Naive thymus-derived CD4-positive, alpha-beta T cell (primary cell): ENCODE data around the gene UVRAG. TPM values are rescaled to one million over a fixed set of nuclear protein-coding genes. Genes with fewer than 3 reads are reported as not detected.
"Not testable (repeated sequence)": the region's sequence is repeated elsewhere in the genome, so short reads cannot be mapped to it uniquely, and the experiment has no call there.

ENCODE experiments used
- ATAC-seq: fragments of 150-1000 bp; cut with Tn5 transposase; 2 replicates; pipeline ENCODE4 v1.10.0; 2021; ENCODE audit warnings: mild to moderate bottlenecking, moderate library complexity
- CTCF ChIA-PET: fragments of 350-600 bp; sonication (Branson Sonifier 250); formaldehyde crosslinking; loops from one replicate; lab custom pipeline; 2021; ENCODE audit warnings: antibody characterized with exemption; lab: Charles Lee
- POLR2A ChIA-PET: fragments of 350-600 bp; sonication (Branson Sonifier 250); formaldehyde crosslinking; loops from one replicate; lab custom pipeline; 2021; ENCODE audit warnings: antibody characterized with exemption, inconsistent platforms; lab: Charles Lee
- DNase-seq, 9 donors: peaks; one replicate each; pipeline versions ENCODE4 v3.0.0 to v3.0.0-alpha.2; 2020 to 2022; ENCODE audit warnings: mixed read lengths in 1 of 9
- H3K27ac ChIP-seq: one replicate; pipeline ENCODE4 v1.7.0; 2013; ENCODE audit warnings: mild to moderate bottlenecking, low read depth, low read length, moderate library complexity
- H3K27me3 ChIP-seq, 2 donors: one replicate each; pipeline ENCODE4 v1.7.0; 2013; ENCODE audit warnings: low read length in 2 of 2, mild to moderate bottlenecking in 2 of 2, moderate library complexity in 2 of 2; ENCODE audit not compliant: control insufficient read depth in 2 of 2, insufficient read depth in 2 of 2
- H3K36me3 ChIP-seq, 3 experiments: 1 replicate in 2 of 3; 2 replicates in 1 of 3; pipeline ENCODE4 v1.7.0; 2013; ENCODE audit warnings: low read length in 3 of 3, mild to moderate bottlenecking in 3 of 3, moderate library complexity in 1 of 3; ENCODE audit not compliant: insufficient read depth in 3 of 3, control insufficient read depth in 2 of 3
- H3K4me1 ChIP-seq, 2 donors: one replicate each; pipeline ENCODE4 v1.7.0; 2013; ENCODE audit warnings: low read length in 2 of 2, mild to moderate bottlenecking in 2 of 2, moderate library complexity in 1 of 2; ENCODE audit not compliant: control insufficient read depth in 2 of 2, insufficient read depth in 2 of 2
- H3K4me3 ChIP-seq: 2 replicates; pipeline ENCODE4 v1.7.0; 2013; ENCODE audit warnings: mild to moderate bottlenecking, low read length
- H3K9me3 ChIP-seq, 3 experiments: 1 replicate in 2 of 3; 2 replicates in 1 of 3; pipeline ENCODE4 v1.7.0; 2013; ENCODE audit warnings: low read length in 3 of 3; ENCODE audit not compliant: control insufficient read depth in 2 of 3
- H3K27ac Mint-ChIP-seq, 9 donors: one replicate each; pipeline ENCODE4 v1.8.0; 2020 to 2022; ENCODE audit warnings: mixed read lengths in 9 of 9, mild to moderate bottlenecking in 8 of 9, moderate library complexity in 5 of 9, inconsistent platforms in 2 of 9
- H3K27me3 Mint-ChIP-seq, 5 donors: one replicate each; pipeline ENCODE4 v1.8.0; 2021 to 2022; ENCODE audit warnings: mixed read lengths in 5 of 5, mild to moderate bottlenecking in 1 of 5
- H3K36me3 Mint-ChIP-seq, 5 donors: one replicate each; pipeline ENCODE4 v1.8.0; 2020 to 2022; ENCODE audit warnings: mixed read lengths in 5 of 5, mild to moderate bottlenecking in 3 of 5, inconsistent platforms in 1 of 5
- H3K4me1 Mint-ChIP-seq, 7 donors: one replicate each; pipeline ENCODE4 v1.8.0; 2020 to 2022; ENCODE audit warnings: mixed read lengths in 7 of 7, mild to moderate bottlenecking in 3 of 7, inconsistent platforms in 1 of 7
- H3K4me3 Mint-ChIP-seq, 10 donors: one replicate each; pipeline ENCODE4 v1.8.0; 2020 to 2022; ENCODE audit warnings: mild to moderate bottlenecking in 10 of 10, mixed read lengths in 10 of 10, moderate library complexity in 6 of 10, inconsistent platforms in 2 of 10
- H3K9me3 Mint-ChIP-seq, 11 donors: one replicate each; pipeline ENCODE4 v1.8.0; 2020 to 2022; ENCODE audit warnings: mixed read lengths in 11 of 11, mild to moderate bottlenecking in 4 of 11, inconsistent platforms in 1 of 11, moderate library complexity in 1 of 11
- intact Hi-C, 2 donors: fragments of 100-400 bp; cut with micrococcal nuclease; formaldehyde crosslinking; loops; one replicate each; pipeline ENCODE4 v1.15.1; 2023
- polyA plus RNA-seq, 2 donors: library from polyadenylated mRNA; unstranded; fragments of 300-500 nt; fragmentation: Illumina TruSeq; gene quantifications; one replicate each; pipeline ENCODE4 v1.2.3, GENCODE V29; 2021
- total RNA-seq, 6 experiments: library from RNA in 5 of 6; stranded (reverse) in 5 of 6; gene quantifications; 1 replicate in 5 of 6; 2 replicates in 1 of 6; pipeline ENCODE4 v1.2.3 and lab custom pipeline; 2021 to 2026

The UVRAG gene
- total and polyA plus RNA-seq, 7 experiments from 2014 or later = 12.3 to 46.1 (median 24.6) TPM

GRCh38 chr11:75979075-75979474 lies 164.1 kb downstream of the UVRAG start:
- H3K27me3 ChIP-seq, CTCF ChIA-PET, H3K27me3 Mint-ChIP-seq, ATAC-seq, DNase-seq, H3K36me3 ChIP-seq, H3K9me3 Mint-ChIP-seq, H3K27ac Mint-ChIP-seq, H3K27ac ChIP-seq, H3K4me3 ChIP-seq, H3K4me1 ChIP-seq, POLR2A ChIA-PET, intact Hi-C loops, H3K9me3 ChIP-seq: not testable (repeated sequence)
- H3K36me3 Mint-ChIP-seq = peaks cover 3 to 41% (median 26%) of the 10 kb centered on the region in 5 donors
- H3K4me1 Mint-ChIP-seq = peaks cover 3 to 48% (median 27%) of the 10 kb centered on the region in 7 donors
- H3K4me3 Mint-ChIP-seq = peak overlapping the region in 1 of 10 donors; percentile 29

DNA sequence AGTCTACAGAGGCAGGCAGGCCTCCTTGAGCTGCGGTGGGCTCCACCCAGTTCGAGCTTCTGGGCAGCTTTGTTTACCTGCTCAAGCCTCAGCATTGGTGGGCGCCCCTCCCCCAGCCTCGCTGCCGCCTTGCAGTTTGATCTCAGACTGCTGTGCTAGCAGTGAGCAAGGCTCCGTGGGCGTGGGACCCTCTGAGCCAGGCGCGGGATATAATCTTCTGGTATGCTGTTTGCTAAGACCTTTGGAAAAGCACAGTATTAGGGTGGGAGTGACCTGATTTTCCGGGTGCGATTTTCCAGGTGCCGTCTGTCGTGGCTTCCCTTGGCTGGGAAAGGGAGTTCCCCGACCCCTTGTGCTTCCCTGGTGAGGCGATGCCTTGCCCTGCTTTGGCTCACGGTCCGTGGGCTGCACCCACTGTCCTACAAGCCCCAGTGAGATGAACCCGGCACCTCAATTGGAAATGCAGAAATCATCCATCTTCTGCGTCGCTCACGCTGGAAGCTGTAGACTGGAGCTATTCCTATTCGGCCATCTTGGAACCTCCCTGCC lies 164.5 kb downstream of the UVRAG start:
- DNase-seq = peak in 3 of 9 donors; percentile 3 to 13 (median 7)
- peaks cover 3 to 48% (median 27%) of the 10 kb centered on the region in 7 donors for H3K4me1 Mint-ChIP-seq
- peaks cover 3 to 45% (median 31%) of the 10 kb centered on the region in 5 donors for H3K36me3 Mint-ChIP-seq
- peak overlapping the region in 1 of 9 donors; percentile 54 for H3K27ac Mint-ChIP-seq
- H3K27me3 ChIP-seq, H3K27me3 Mint-ChIP-seq, H3K9me3 ChIP-seq, H3K4me1 ChIP-seq, intact Hi-C loops, CTCF ChIA-PET, H3K9me3 Mint-ChIP-seq, H3K27ac ChIP-seq, H3K4me3 ChIP-seq, ATAC-seq: not testable (repeated sequence)
- POLR2A ChIA-PET = interaction anchor here (0.7 kb wide), 1 partner anchor 1335 kb away, joined by 4 read pairs; no protein-coding TSS in a partner anchor
- peaks cover 0 to 13% (median 0%) of the 10 kb centered on the region in 3 experiments for H3K36me3 ChIP-seq
- H3K4me3 Mint-ChIP-seq = peak overlapping the region in 3 of 10 donors; percentile 25 to 53 (median 30)

DNA sequence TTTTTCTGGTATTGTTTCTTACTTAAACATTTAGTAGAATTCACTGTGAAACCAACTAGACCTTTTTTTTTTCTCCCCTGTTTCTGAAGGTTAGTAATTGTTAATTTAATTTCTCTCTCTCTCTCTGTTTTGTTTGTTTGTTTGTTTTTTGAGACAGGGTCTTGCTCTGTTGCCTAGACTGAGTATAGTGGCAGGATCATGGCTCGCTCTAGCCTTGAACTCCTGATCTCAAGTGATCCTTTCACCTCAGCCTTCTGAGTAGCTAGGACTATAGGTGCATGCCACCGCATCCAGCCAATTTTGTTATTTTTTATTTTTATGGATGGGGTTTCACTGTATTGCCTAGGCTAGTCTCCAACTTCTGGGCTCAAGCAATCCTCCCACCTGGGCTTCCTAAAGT lies 165.0 kb downstream of the UVRAG start:
- ATAC-seq (no peak), DNase-seq (no peak)
- Mint-ChIP-seq H3K9me3 (peaks cover 0 to 4% (median 0%) of the 10 kb centered on the region in 11 donors), H3K27ac (peak overlapping the region in 1 of 9 donors; percentile 54), H3K4me3 (peak overlapping the region in 2 of 10 donors; percentile 25 to 30), H3K27me3 (no peaks in the 10 kb centered on the region), H3K4me1 (peaks cover 3 to 48% (median 27%) of the 10 kb centered on the region in 7 donors), H3K36me3 (peaks cover 3 to 49% (median 34%) of the 10 kb centered on the region in 5 donors)
- H3K36me3 ChIP-seq = peaks cover 0 to 14% (median 0%) of the 10 kb centered on the region in 3 experiments
- no peak overlapping the region for H3K4me3 ChIP-seq
- CTCF ChIA-PET = no interaction called here
- H3K27ac ChIP-seq = no peak overlapping the region
- no peaks in the 10 kb centered on the region for H3K27me3 ChIP-seq
- POLR2A ChIA-PET = interaction anchor here (0.7 kb wide), 1 partner anchor 1335 kb away, joined by 4 read pairs; no protein-coding TSS in a partner anchor
- H3K4me1 ChIP-seq = no peaks in the 10 kb centered on the region
- H3K9me3 ChIP-seq = no peaks in the 10 kb centered on the region
- intact Hi-C loops = no loop called here

DNA sequence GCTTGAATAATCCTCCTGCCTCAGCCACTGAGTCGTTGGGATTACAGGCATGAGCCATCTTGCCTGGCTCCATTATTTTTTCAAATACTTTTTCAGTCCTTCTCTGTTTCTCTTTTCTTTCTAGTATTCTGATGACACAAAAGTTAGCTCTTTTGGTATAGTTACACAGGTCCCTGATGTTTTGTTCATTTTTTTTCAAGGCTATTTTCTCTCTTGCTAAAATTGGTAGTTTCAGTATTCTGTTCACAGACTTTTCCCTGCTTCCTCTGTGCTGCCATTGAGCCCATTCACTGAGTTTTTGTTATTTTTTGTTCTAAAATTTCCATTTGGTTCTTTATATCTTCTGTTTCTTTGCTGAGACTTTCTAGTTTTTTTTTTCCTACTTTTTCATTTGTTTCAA lies 166.5 kb downstream of the UVRAG start:
- Mint-ChIP-seq H3K27me3 (no peaks in the 10 kb centered on the region), H3K36me3 (peaks cover 3 to 50% (median 34%) of the 10 kb centered on the region in 5 donors), H3K4me1 (peaks cover 3 to 39% (median 19%) of the 10 kb centered on the region in 7 donors), H3K9me3 (no peaks in the 10 kb centered on the region), H3K27ac (peak overlapping the region in 1 of 9 donors; percentile 51), H3K4me3 (peak overlapping the region in 1 of 10 donors; percentile 5)
- H3K4me1 ChIP-seq = no peaks in the 10 kb centered on the region
- ATAC-seq = no peak
- H3K27ac ChIP-seq = no peak overlapping the region
- DNase-seq = no peak
- H3K27me3 ChIP-seq = no peaks in the 10 kb centered on the region
- no peak overlapping the region for H3K4me3 ChIP-seq
- intact Hi-C loops = no loop called here
- ChIA-PET CTCF (no interaction called here), POLR2A (no interaction called here)
- no peaks in the 10 kb centered on the region for H3K9me3 ChIP-seq
- peaks cover 0 to 14% (median 0%) of the 10 kb centered on the region in 3 experiments for H3K36me3 ChIP-seq

- DNase-seq (no peak), ATAC-seq (no peak)
- H3K27ac ChIP-seq = no peak overlapping the region
- Mint-ChIP-seq H3K4me3 (no peak overlapping the region), H3K27ac (no peak overlapping the region), H3K27me3 (no peaks in the 10 kb centered on the region), H3K4me1 (peaks cover 3 to 31% (median 11%) of the 10 kb centered on the region in 7 donors), H3K36me3 (peaks cover 3 to 58% (median 36%) of the 10 kb centered on the region in 5 donors), H3K9me3 (peaks cover 0 to 1% (median 0%) of the 10 kb centered on the region in 11 donors)
- POLR2A ChIA-PET = no interaction called here
- intact Hi-C loops = no loop called here
- H3K4me1 ChIP-seq = no peaks in the 10 kb centered on the region
- peaks cover 0 to 14% (median 0%) of the 10 kb centered on the region in 3 experiments for H3K36me3 ChIP-seq
- H3K4me3 ChIP-seq = no peak overlapping the region
- no peaks in the 10 kb centered on the region for H3K27me3 ChIP-seq
- CTCF ChIA-PET = no interaction called here
- H3K9me3 ChIP-seq = no peaks in the 10 kb centered on the region
Observed at GRCh38 chr11:75982309-75982708, 167.3 kb downstream of the UVRAG start.

GRCh38 chr11:75986966-75987365 lies 172.0 kb downstream of the UVRAG start:
- no peak overlapping the region for H3K27ac Mint-ChIP-seq
- ChIA-PET POLR2A (no interaction called here), CTCF (no interaction called here)
- H3K36me3 Mint-ChIP-seq = peaks cover 4 to 55% (median 46%) of the 10 kb centered on the region in 5 donors
- H3K27me3 ChIP-seq = no peaks in the 10 kb centered on the region
- H3K4me3 Mint-ChIP-seq = no peak overlapping the region
- no peak overlapping the region for H3K27ac ChIP-seq
- intact Hi-C loops = no loop called here
- H3K9me3 Mint-ChIP-seq = peaks cover 0 to 1% (median 0%) of the 10 kb centered on the region in 11 donors
- H3K4me1 ChIP-seq = no peaks in the 10 kb centered on the region
- ATAC-seq = no peak
- peaks cover 9 to 25% (median 14%) of the 10 kb centered on the region in 7 donors for H3K4me1 Mint-ChIP-seq
- no peaks in the 10 kb centered on the region for H3K27me3 Mint-ChIP-seq
- no peak overlapping the region for H3K4me3 ChIP-seq
- no peak for DNase-seq
- H3K36me3 ChIP-seq = peaks cover 0 to 14% (median 0%) of the 10 kb centered on the region in 3 experiments
- H3K9me3 ChIP-seq = no peaks in the 10 kb centered on the region

GRCh38 chr11:75993126-75993525 lies 178.1 kb downstream of the UVRAG start:
- no peaks in the 10 kb centered on the region for H3K36me3 ChIP-seq
- no peak for DNase-seq
- H3K4me3 ChIP-seq = no peak overlapping the region
- no peaks in the 10 kb centered on the region for H3K9me3 ChIP-seq
- no peak overlapping the region for H3K27ac Mint-ChIP-seq
- intact Hi-C loops = no loop called here
- peaks cover 6 to 56% (median 21%) of the 10 kb centered on the region in 5 donors for H3K36me3 Mint-ChIP-seq
- ChIA-PET CTCF (no interaction called here), POLR2A (no interaction called here)
- H3K27me3 ChIP-seq = no peaks in the 10 kb centered on the region
- peaks cover 11 to 27% (median 14%) of the 10 kb centered on the region in 7 donors for H3K4me1 Mint-ChIP-seq
- no peak overlapping the region for H3K4me3 Mint-ChIP-seq
- no peak overlapping the region for H3K27ac ChIP-seq
- ATAC-seq = no peak
- H3K27me3 Mint-ChIP-seq = no peaks in the 10 kb centered on the region
- no peaks in the 10 kb centered on the region for H3K9me3 Mint-ChIP-seq
- H3K4me1 ChIP-seq = no peaks in the 10 kb centered on the region
